Activated CD4-positive, alpha-beta T cell treated with anti-CD3 and anti-CD28 coated beads, Interleukin-2, Interleukin-6, amounts not matched to agents 100 ng/mL and 50 ng/mL, durations not matched to agents 16 hours and 8 hours (primary cell): Measurements from ENCODE around the gene CRB2.
"Not testable (repeated sequence)": the region's sequence is repeated elsewhere in the genome, so short reads cannot be mapped to it uniquely, and the experiment has no call there.

Source experiments
- DNase-seq: peaks from one replicate; pipeline ENCODE4 v3.0.0-alpha.2; 2020

The CRB2 gene

DNA sequence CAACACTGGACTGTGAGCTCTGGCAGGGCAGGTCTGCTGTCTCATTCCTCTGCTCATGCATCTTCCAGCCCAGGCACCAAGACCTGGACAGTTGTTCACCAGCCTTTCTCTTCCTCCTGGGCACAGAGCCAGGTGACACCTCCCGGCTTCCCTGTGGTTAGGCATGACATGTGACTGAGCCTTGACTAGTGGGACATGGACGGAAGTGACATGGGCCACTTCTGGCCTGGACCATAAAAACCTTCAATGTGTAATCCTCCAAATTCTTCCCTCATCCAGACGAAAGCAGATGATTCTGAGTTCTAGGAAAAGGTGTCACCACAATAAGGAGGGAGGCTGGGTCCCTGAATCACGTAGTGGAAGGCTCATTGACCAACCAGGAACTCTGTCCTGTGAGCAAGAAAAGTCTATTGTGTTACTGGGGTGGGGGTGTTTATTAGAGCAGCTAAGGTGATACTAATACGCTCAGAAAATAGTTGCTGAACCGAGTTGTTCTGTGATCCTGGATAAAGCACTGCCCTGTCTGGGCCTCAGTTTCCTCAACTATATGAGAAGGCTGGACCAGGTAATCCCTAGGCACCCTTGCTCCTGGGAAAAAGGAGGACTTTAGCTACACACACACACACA lies 26.6 kb upstream of the CRB2 start:
- DNase-seq, result no peak

DNA sequence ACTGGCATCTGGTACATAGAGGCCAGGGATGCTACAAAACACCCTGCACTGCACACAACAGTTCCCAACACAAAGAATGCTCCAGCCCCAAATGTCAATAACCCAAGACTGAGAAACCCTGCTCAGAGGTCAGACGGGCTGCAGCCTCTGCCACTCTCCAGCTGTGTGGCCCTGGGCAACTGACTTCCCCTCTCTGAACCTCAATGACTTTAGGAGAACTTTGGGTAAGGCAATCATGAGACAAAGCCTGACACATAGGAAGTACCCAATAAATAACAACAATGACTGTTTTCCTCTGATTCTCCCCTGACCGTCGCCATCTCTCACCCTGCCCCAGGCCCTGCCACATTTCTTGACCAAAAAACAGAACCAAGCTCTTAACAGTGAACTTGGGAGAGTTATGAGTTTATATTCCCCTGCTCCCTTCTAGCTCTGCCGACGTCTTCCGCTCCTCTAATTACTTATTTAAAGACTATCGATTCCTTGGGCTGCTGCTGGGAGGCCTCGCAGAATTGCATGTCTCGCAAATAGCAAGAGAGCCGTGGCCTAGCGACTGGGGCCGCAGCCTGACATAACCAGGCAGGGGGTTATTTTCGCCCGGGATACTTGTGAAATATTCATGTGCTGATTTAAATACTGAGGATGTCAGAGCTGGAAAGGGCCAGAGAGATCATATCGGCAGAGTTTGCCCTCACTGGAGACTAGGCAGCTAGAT lies 24.5 kb upstream of the CRB2 start:
- no peak for DNase-seq

DNA sequence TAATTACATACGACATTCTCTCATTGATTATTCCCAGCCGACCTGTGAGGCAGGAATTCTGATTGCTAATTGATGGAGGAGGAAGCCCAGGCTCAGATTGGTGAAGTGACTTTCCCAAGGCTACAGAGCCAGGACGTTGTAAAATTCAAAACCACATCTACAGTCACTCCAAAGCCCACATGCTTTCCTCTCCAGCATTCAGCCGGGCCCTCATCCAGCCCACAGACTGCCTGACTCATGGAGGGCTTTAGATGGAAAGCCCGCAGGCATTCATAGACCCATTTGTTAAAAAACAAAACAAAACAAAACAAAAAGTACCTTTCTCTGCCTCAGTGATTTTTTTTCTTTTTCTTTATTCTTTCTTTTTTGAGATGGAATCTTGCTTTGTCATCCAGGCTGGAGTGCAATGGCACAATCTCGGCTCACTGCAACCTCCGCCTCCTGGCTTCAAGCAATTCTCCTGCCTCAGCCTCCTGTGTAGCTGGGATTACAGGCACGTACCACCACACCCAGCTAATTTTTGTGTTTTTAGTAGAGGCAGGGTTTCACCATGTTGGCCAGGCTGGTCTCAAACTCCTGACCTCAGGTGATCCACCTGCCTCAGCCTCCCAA lies 22.8 kb upstream of the CRB2 start:
- DNase-seq, result not testable (repeated sequence)

DNA sequence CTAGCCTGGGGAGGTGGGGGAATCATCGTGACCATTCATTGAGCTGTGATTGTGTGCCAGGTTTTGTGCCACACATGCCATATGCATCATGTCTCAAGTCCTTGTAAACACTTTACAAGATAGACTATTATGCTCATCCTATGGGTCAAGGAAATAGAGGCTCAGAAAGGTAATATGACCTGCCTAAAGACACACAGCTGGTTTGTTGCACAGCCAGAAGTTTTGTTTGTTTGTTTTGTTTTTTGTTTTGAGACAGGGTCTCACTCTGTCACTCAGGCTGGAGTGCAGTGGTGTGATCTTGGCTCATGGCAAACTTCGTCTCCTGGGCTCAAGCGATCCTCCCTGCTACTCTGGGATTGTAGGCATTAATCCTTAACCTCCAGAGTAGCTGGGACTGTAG lies 21.4 kb upstream of the CRB2 start:
- no peak for DNase-seq

DNA sequence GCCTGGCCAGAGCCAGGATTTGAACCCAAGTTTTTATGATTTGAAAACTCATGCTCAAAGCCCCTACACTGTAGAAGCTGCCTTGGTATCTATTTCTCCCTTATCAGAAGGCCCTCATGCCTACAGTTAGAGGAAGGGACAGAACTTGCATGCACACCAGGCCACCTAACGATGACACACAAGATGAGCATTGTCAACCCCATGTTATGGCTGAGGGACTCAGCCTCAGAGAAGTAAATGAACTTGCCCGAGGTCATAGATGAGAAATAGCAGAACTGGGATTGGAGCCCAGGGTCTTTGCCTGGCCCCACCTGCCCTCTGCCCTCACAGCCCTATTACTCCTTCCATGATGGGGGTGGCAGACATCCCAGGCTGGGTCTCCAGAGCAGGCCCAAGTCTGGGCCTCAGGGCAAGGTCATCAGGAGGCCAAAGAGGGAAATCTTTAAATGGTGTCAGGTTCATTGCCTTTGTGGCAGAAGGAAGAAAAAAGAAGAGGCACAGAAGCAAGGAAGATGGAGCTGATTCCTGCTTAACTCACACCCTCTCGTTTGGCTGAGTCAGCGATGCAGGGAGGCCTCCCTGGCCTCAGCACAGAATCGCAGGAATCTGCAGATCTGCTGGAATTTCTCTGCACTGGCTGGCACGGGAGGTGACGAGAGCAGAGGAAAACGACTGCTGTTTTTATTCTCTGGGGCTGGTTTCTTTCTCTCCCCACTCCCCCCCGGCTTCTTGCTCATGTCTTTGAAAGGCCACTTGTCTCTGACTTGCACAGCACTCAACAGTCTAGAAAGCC lies 20.6 kb upstream of the CRB2 start:
- no peak for DNase-seq

DNA sequence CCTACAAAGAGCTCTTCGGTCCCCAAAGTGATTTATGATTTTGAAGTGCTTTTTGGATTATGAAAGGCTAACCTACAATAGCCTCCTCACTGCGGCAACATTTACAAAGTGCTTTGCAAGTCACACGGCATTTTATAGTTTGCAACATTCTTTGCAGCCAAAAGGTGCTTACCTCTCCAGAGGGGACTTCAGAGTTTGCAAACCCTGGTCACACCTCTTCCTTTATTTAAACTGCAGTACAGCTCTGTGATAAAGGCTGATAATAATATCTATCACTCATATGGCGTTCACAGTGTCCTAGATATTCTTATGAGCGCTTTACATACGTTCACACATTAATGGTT lies 20.0 kb upstream of the CRB2 start:
- DNase-seq, result no peak

DNA sequence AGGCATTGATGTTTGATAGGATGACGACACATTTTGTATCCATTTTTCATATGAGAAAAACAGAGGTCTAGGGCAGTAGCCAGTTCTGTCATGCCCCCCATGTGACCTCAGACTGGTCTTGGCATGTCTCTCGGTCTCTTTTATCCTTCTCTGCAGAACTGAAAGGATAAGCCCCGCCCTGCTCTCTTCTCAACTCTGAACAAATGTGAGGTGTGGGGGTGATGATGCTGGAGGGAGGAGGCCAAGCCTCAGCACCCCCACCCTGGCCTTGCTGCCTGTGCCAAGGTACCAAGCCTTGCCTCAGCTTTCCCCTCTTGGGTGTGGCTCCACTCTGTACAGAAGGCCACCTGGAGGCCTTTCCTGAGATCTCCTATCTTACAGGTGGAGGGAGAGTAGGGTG lies 19.5 kb upstream of the CRB2 start:
- DNase-seq, result no peak

DNA sequence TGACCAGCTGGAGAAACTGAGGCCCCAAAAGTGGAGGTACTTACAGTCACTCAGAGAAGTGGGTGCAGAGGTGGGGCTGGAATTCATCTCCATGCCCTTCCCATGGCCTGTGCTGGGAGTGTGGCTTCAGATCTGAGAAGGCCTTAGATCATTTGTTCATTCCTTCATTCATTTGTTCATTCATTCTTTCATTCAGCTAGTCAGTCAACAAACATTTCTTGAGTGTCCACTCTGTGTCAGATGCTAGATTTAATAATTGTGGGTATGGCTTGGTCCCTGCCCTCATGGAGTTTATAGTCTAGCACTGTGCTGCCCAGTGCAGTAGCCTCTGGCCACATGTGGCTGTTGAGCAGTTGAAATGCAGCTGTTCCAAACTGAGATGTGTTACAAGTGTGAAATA lies 19.0 kb upstream of the CRB2 start:
- no peak for DNase-seq

DNA sequence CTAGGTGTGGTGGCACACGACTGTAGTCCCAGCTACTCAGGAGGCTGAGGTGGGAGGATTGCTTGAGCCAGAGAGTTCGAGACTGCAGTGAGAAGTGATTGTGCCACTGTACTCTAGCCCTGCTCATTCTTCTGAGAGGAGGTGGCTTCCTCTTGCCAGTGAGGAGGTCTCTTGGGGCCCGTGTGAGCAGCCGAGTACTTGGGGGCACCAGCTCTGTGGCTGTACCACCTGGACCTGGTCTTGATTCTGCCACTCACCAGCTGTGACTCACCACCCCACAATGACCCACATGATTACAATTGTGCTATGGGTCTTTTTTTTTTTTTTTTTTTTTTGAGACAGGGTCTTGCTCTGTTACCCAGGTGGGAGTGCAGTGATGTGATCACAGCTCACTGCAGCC lies 18.0 kb upstream of the CRB2 start:
- no peak for DNase-seq

DNA sequence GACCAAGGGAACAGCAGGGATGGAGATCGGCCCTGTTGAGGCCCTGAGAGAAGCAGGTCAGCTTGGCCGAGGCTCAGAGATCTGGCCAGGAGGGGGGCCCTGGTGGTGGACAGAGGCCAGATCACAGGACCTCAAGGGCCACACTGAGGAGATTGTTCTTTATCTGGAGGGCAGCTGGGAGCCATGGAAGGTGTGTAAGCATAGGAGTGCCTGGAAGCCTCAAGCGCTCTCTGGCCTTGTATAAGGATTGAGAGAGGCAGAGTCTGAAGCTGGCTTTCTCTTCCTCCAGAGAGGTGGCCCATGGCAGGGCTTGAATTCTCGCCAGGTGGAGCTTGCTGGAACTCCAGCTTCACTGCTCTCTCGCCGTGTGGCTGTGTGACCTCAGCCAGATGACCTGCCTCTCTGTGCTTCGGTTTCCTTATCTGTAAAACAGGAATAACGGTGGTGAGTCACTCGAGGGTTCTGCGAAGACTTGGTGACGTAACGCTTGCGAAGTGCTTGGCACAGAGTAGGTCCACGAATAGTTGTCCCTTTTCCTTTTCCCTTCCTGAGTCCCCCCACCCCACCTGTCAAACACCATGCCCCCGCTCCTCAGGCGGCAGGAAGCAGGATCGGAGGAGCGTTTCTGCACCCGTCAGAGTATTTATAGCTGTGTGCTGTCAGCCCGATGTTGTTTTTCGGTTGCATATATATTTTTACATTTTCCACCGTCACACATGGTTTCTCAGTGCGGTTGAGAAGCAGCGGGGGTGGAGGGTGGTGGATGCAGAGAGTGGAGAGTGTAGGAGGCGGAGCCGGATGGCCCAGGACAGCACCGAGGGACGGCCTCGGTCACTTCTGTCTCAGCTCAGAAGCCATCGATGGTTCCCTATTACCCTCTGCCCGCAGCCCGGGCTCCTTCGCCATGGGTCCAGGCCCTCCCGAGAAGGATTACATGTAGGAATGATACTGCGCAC lies 17.0 kb upstream of the CRB2 start:
- peak; percentile 81 for DNase-seq

DNA sequence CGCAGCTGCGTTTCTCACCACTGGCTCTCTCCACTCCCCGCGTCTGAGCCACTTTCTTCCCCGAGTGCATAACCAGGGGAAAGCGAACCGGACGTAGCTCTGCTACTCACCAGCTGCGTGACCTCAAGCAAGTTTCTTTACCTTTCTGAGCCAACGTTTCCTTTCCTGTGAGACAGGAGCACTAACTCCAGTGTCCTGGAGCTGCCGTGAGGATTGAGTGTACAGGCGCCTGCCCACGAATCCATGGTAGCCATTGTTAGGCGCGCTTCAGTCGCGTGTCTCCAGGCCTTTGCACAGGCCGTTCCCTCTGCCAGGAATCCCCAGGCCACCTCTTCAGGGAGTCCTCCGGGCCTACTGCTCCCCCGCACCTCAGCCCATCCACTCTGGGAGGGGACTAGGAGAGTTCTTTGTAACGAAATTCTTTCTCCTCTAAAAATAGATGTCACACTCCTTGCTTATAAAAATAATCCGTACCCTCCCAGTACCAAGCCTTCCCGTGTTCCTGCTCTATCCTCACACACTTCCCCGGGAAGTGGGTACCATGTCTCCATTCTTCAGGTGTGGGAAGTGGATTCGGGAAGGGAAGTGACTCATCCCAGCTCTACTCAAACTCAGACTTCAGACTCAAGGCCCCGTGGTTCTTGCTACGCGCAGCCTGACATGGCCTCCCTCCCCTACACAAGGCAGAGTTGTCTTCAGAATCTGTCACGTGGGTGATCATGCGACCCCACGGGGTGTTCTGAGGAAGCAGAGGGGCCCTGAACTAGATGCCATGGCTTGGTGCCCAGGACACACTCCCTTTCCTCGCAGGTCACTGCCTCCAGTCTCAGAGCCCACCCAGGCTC lies 16.1 kb upstream of the CRB2 start:
- peak; percentile 84 for DNase-seq

DNA sequence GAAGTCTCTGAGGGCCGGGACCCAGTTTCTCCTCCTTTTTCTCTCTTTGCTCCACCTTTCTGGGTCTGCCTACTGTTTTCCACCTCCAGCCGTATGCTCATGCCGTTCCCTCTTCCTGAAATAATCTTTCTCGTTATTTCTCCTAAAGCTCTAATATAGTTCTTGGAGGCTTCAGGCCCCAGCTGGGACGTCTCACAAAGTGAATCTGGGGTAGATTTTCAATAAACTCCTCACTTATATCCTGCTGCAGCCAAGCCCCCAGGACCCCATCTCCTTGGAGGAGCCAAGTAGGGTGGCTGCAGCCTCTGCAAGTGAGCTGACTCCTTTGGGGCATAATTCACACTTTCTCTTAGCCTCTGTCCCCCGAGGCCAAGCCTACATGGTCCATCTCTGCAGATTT lies 14.2 kb upstream of the CRB2 start:
- no peak for DNase-seq

DNA sequence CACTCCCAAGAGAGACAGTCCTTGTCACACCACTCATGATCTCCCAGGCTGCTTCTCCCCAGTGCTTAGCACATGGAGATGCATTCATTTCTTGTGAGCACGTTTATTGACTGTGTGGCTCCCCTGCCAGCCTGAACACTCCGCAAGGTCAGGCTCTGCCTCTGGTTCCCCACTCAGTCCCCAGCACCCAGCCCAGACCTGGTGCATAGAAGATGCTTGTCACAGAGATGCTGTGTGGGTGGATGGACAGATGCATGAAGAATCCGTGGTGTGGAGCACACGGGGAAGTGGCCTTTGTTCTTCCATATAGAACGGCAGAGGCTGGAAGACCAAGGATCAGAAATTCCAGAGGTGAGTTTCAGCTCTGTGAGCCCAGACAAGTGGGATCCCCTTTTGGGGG lies 13.8 kb upstream of the CRB2 start:
- DNase-seq, result no peak

DNA sequence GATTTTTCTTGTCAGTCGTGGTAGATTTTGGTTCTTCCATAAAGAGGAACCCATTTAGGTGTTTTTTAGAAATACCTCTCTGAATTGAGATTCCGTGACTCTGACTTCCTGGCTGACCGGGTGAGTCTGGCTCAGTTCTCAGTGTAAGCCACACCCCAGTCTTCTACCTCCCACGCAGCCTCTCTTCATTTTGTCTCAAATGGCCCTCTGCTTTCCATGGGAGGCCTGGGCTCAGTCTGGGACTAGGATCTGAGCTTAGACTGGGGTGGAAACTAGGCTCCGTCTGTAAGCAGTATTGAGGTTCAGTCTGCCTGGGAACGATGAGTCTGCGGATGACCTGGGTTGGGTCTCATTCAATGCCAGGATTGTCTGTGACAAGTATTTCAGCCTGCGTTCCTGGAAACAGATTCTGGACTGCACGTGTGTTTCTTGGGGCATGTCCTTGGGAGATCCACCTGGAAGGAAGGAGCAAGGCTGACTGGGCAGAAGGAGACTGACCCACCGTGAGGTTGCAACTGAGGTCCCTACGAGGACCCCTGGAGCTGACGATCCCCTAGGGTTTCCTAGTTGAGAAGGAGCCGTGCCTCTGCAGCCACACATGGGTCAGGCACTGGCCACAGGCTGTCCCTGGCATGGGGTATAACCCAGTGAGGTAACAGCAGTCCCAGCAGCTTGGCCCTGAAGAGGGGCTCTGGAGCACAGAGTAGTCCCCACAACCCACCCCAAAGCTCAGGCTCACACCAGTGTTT lies 12.4 kb upstream of the CRB2 start:
- peak; percentile 19 for DNase-seq

DNA sequence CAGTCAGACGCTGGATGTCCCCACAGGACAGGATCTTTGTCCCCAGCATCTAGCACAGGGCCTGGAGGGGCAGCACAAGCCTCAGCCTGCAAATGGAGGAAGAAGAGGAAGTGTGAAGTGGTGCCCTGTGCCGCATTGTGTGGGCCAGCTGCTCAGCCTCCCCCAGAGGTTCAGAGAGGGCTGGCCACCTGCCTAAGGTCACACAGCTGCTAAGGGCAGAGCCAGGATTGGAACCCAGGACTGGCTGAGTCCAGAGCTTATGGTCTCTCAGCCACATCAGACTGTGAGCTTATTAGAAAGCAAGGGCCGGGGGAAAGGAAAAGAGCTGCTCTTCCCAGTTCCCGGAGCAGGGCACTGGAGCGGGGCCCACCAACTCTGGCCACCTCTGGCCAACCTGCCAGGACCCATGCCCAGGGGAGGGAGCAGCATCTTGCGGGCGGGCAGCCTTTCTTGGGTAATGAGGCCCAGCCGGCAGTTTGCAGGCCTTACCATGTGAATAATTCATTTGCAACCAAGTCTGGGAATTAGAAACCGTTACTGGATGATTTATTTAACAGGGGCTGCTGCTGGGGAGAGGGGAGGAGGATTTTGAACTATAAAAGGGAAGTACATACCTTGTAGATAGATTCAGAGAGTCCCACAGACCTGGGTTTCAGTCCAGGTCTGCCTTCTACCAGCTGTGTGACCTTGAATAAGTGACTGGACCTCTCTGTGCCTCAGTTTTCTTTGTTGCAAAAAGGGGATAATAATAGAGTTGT lies 11.6 kb upstream of the CRB2 start:
- DNase-seq, result no peak

DNA sequence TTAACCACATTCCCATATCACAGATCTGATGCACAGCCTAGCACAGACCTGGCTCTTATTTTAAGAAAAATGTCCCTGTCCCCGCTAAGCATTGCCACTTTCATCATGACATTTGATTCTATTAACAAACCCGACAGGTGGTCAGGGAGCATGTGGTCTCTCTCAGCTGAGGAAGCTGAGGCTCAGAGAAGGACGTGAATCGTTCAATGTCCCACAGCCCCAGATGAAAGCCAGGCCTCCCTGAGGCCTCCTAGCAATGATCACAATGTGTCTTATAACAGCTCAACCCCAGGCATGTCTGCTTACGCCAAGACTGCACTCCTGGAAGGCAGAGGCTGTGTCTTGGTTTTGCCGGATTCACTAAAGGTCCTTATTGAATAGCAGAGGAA lies 10.4 kb upstream of the CRB2 start:
- no peak for DNase-seq

DNA sequence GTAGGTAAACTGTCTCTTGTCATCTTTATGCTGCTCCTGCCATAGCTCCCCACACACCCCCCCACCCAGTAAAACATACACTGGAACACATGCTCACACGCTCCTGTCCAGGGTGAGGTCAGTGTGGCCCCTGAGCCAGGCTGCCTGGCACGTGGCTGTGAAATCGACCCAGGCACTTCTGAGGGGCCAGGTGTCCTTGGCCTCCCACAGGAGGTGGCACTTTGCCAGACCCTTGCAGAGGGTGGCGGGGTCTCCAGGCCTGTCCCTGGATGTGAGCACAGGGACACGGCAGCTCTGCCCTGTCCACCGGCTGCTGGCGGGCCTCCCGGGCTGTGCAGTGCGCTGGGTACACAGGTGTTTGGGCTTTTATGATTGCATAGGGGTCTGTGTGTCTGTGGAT lies 10.0 kb upstream of the CRB2 start:
- DNase-seq, result no peak

DNA sequence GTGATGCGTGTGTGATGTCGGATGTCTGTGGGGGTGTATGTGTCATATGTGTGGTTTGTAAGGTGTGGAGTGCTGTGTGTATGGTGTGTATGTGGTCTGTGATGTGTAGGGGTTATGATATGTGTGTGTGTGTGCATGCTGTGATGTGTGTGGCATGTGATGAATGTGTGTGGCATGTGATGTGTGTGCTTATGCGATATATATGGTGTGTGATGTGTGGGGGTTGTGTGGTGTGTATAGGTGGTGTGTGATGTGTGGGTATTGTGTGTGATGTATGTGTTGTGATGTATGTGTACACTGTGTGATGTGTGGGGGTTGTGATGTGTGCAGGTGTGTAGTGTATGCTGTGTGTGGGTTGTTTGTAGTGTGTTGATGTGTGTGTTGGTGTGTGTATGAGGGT lies 9.2 kb upstream of the CRB2 start:
- no peak for DNase-seq

DNA sequence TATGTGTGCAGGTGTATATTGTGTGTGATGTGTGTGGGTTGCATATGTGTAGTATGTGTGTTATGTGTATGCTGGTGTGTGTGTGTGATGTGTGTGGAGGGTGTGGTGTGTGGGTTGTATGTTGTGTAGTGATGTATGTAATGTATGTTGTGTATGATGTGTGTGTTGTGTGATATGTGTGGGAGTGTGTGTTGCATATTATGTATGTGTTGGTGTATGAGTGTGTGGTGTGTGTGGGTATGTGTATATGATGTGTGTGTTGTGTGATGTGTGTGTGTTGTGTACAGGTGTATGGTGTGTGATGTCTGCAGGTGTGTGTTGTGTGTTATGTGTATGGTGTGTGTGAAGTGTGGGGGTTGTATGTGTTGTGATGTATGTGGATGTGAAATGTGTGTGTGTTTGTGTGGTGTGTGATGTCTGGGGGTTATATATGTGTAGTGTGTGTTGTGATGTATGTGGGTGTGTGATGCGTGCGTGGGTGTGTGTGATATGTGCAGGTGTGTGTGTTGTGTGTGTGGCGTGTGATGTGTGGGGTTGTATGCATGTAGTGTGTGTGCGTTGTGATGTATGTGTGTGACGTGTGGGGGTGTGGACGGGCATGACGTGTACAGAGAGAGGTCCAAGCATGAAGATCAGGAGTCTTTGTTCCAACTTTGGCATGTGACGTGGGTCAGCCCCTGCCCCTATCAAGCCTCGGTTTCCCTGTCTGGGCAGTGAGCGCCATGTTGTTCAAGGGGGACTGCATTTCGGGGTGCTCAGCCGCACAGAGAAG lies 8.5 kb upstream of the CRB2 start:
- no peak for DNase-seq
